ENCODE data around the gene ARAP1. TPM values are rescaled to one million over a fixed set of nuclear protein-coding genes. Genes with fewer than 3 reads are reported as not detected.

Gene ARAP1
- total RNA-seq, 1 experiment from 2014 or later, result 73.6 TPM

DNA sequence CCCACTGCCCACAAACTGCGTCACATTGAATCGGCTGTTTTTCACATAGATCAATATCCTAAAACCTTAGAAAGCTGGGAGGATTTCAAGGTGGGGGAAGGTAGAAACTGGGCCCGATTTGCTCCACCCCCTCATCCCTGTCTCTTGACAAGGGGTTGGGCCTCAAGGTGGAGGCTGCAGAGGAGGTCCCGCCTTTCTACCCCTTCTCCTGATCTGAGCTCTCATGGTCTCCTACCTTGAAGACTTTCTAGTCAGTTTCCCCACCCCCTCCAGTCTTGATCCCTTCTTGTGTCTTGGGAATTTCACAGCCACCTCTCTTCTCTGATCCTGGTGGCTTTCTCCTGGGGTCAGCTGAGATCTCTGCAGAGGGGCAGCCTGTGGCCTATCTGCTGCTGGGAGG, 46.2 kb upstream of the ARAP1 start:
- no peak for DNase-seq (ENCODE audit: low read depth, low spot score)
- ATAC-seq, result no peak
- no peaks in the 10 kb centered on the region for H3K27me3 ChIP-seq (ENCODE audit: control insufficient read depth, insufficient read depth, low read length)
- in situ Hi-C loops (cut with HindIII; ENCODE audit: low pct_unique_long_range_greater_than_20kb, low sequenced_read_pairs) (no loop called here), intact Hi-C loops (cut with micrococcal nuclease; ENCODE audit: unreplicated experiment) (no loop called here)
- no peak overlapping the region for H3K4me3 ChIP-seq (ENCODE audit: low read depth in 2 of 2, low read length in 2 of 2)
- CTCF ChIA-PET, result interaction anchor here (0.7 kb wide), 2 partner anchors 73 to 590 kb away, joined by 3 to 5 read pairs; no protein-coding TSS in a partner anchor
- no TSS peak for BruUV-seq (replicated peaks)
- no peaks in the 10 kb centered on the region for H3K9me3 ChIP-seq (ENCODE audit: control insufficient read depth, insufficient read depth, low read depth, low read length)
- peaks cover 5% of the 10 kb centered on the region for H3K4me1 ChIP-seq (ENCODE audit: control insufficient read depth, insufficient read depth, low read length)
- TF ChIP-seq TCF7L2 (IDR thresholded peaks at IDR 0.05; ENCODE audit: low read depth, low read length) (no peak), REST (IDR thresholded peaks at IDR 0.05; ENCODE audit: insufficient read depth in 1 of 2, low read depth in 2 of 2, low read length in 1 of 2) (no peak)
- no peaks in the 10 kb centered on the region for H3K36me3 ChIP-seq (ENCODE audit: control insufficient read depth, insufficient read depth, low read length)
- H3K27ac ChIP-seq (ENCODE audit: low read length), result no peak overlapping the region
- POLR2A ChIA-PET, result interaction anchor here (1.2 kb wide), 1 partner anchor 14 kb away, joined by 5 read pairs; no protein-coding TSS in a partner anchor

DNA sequence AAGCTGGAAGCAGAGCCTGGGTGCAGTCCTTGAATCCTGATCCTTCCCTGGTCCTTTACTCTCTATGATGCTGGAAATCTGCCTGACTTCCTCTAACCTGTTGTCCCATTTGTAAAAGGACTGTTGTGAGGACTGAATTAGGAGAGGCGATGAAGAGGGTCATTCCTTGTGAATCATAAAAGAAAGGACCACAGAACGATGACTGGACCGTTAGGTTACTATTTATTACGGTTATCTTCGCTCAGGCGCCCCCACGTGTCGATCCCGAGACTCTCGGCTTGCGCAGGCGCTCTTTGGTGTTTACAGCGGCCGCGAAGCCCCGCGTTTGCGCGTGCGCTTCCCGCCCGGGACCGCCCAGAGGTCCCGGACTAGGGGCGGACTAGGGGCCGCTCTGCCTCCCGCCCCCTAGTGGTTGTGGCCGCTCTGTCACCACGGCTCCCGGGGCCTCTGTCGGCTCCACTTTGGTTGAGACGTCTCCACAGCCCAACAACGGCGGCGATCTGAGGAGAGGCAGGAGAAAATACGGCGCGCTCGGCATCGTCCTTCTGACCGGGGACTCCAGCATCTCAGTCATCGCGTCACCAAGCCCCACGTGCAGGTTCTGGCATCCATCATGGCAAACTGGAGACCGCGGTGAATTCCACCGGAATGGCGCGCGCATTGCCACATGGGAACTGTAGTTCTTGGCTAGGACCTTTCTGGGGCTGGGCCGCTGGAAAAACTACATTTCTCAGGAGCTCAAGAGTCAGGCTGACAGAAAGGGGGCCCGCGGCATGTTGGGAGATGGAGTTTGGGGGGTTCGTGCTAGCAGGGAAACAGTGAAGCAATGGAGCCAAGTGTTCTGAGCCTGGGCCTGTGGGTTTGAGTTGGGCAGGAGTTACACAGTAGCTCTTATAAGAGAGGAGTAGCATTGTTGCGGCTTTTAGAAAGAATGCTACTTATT, 41.5 kb upstream of the ARAP1 start, which contains the start of gene STARD10:
Gene STARD10 (minus strand): TSS at position 623 of the 943 bp plus-strand sequence. CDS start 12,866 bp downstream, outside the sequence.
- no peaks in the 10 kb centered on the region for H3K36me3 ChIP-seq (ENCODE audit: control insufficient read depth, insufficient read depth, low read length)
- peak within 1 kb of the TSS; percentile 99 for H3K27ac ChIP-seq (ENCODE audit: low read length)
- ChIA-PET POLR2A (interaction anchor here (0.5 to 0.6 kb wide), 3 partner anchors 9 to 308 kb away, joined by 3 to 10 read pairs (median 4); no protein-coding TSS in a partner anchor), CTCF (interaction anchor here (0.6 to 2.4 kb wide), 9 partner anchors 11 to 439 kb away, joined by 3 to 25 read pairs (median 4); partner anchors contain the start of gene FCHSD2)
- in situ Hi-C loops (cut with HindIII; ENCODE audit: low pct_unique_long_range_greater_than_20kb, low sequenced_read_pairs), result no loop called here
- peak; percentile 82 for DNase-seq (ENCODE audit: low read depth, low spot score)
- peak within 1 kb of the TSS; percentile 71 to 79 for H3K4me3 ChIP-seq (ENCODE audit: low read depth in 2 of 2, low read length in 2 of 2)
- BruUV-seq (replicated peaks), result TSS peak; percentile 94
- H3K4me1 ChIP-seq (ENCODE audit: control insufficient read depth, insufficient read depth, low read length), result peaks cover 15% of the 10 kb centered on the region
- H3K9me3 ChIP-seq (ENCODE audit: control insufficient read depth, insufficient read depth, low read depth, low read length), result no peaks in the 10 kb centered on the region
- no peaks in the 10 kb centered on the region for H3K27me3 ChIP-seq (ENCODE audit: control insufficient read depth, insufficient read depth, low read length)
- peak; percentile 98 for ATAC-seq
- TF ChIP-seq CTCF (IDR thresholded peaks at IDR 0.05), result peak; percentile 100
- TF ChIP-seq SIN3A (IDR thresholded peaks at IDR 0.05; ENCODE audit: borderline replicate concordance, insufficient read depth, low read depth, low read length), result peak; percentile 27; the same call in 1 of the 2 replicates
- no peak for TF ChIP-seq REST (IDR thresholded peaks at IDR 0.05; ENCODE audit: insufficient read depth in 1 of 2, low read depth in 2 of 2, low read length in 1 of 2)
- peak; percentile 91 for TF ChIP-seq POLR2AphosphoS5 (IDR thresholded peaks at IDR 0.05; ENCODE audit: low read depth, low read length)
- no peak for TF ChIP-seq TCF7L2 (IDR thresholded peaks at IDR 0.05; ENCODE audit: low read depth, low read length)
- intact Hi-C loops (cut with micrococcal nuclease; ENCODE audit: unreplicated experiment), result loop anchor here (5.0 kb wide), 1 partner anchor 66 kb away; no protein-coding TSS in a partner anchor

Data from Panc1 (cell line).